HG03103 (cell line): ENCODE data around the gene MMP24.
"Not testable (repeated sequence)": the region's sequence is repeated elsewhere in the genome, so short reads cannot be mapped to it uniquely, and the experiment has no call there.

Experiments
- ATAC-seq: cut with Tn5 transposase; IDR thresholded peaks from one replicate; pipeline ENCODE4 v1.9.1; 2021; ENCODE audit warnings: low read depth; ENCODE audit not compliant: unreplicated experiment

The MMP24 gene

DNA sequence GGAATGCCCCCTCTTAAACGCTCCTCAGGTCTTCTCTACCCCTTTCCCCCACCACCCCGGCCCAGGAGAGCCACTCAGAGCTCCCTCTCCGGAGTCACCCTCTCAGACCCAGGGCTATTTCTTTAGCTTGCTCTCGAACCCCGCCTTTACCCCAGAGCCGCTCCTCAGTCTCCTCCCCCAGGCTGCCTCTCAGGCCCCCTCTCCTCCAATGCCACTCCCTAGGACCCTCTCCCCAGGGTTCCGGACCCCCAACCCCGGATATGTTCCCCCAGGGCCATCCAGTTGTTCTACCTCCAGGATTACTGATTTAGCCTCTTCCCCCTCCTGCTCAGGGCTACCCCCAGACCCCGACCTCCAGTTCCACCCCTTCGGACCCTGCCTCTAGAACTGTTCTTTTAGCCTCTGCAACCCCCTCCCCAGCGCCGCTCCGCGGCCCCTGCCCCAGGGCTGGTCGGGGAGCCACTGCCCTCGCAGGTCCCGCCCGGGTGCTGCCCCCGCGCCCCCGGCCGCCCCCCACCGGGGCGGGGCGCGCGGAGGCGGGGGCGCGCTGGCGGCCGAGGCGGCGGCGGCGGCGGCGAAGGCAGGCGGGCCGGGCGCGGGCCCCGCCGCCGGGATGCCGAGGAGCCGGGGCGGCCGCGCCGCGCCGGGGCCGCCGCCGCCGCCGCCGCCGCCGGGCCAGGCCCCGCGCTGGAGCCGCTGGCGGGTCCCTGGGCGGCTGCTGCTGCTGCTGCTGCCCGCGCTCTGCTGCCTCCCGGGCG is at the start of gene MMP24:
Gene MMP24 (plus strand): TSS at position 565 of the 758 bp plus-strand sequence. CDS start 49 bp downstream, at position 614.
- ATAC-seq, result no peak

DNA sequence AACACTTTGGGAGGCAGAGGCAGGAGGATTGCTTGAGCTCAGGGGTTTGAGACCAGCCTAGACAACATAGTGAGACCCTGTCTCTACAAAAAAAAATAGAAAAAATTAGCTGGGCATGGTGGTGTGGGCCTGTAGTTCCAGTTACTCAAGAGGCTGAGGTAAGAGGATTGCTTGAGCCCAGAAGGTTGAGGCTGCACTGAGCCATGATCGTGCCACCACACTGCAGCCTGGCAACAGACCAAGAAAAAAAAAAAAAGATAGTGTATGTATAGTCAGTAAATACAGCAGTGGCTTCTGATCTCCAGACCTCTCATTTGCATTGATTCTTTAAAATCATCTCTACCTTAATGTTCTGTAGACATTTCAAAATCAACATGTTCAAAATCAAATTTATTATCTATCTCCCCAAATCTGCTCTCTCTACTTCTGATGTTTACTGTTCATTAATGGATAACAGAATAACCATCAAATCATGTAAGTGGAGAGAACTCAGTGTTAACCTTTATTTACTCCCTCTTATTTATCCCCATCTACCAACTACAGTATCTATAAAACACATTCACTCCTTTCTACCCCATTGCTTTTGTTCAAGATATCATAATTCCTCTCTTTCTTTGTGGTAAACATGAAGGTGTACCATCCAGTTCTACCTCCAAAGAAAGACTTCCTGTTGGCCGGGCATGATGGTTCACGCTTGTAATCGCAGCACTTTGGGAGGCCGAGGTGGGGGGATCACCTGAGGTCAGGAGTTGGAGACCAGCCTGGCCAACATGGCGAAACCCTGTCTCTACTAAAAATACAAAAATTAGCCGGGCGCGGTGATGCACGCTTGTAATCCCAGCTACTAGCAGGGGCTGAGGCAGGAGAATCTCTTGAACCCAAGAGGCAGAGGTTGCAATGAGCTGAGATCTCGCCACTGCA is 46.9 kb upstream of the MMP24 start:
- ATAC-seq, result no peak

DNA sequence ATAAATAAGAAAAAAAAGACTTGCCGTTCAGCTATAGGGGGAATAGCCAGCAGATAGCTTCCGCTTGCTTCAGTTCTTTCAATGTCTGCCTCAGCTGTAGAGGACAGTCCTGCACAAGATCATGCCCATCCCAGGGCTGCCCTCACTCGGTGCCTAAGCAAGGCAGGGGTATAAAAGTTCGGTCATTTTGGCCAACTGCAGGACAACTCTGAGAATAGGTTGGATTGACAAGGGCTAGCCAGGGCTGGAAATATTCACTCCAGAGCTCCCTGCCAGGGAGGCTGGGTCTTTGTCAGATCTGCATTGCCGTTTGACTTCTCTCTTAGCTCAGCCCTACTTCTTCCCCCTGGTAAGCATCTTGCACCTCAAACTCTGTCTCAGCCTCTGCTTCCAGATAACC is 46.2 kb upstream of the MMP24 start:
- no peak for ATAC-seq

DNA sequence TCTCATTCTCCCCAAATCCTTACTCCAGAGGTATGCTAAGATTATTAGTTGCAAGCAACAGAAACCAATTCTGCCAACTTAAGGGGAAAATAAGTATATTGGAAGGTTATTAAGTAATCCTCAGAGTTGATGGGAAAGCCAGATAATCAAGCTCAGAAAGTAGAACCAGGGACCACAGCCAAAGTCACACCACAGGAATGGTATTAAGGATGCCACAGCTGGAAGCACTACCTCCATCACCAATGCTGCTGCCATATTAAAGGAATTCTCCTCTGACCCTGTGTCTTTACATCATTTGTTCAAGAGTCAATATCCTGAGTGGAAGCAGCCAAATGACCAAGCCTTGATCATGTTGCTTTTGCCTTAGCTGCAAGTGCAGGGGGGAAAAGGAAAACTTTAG is 44.8 kb upstream of the MMP24 start:
- ATAC-seq, result no peak

DNA sequence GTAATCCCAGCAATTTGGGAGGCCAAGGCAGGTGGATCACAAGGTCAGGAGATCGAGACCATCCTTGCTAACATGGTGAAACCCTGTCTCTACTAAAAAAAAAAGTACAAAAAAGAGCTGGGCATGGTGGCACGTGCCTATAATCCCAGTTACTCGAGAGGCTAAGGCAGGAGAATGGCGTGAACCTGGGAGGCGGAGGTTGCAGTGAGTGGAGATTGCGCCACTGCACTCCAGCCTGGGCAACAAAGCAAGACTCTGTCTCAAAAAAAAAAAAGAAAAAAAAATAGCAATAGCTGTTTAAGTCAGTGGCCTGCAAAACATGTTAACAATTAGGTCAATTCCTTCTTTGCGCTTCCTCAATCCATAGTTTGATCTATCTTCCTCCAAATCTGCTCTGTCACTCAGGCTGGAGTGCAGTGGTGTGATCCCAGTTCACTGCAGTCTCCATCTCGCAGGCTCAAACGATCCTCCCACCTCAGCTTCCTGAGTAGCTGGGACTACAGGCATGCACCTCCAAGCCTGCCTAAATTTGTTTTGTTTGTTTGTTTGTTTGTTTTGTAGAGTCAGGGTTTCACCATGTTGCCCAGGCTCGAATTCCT is 39.7 kb upstream of the MMP24 start:
- ATAC-seq, result not testable (repeated sequence)

GRCh38 chr20:35187584-35188190 is 38.8 kb upstream of the MMP24 start:
- ATAC-seq, result no peak

DNA sequence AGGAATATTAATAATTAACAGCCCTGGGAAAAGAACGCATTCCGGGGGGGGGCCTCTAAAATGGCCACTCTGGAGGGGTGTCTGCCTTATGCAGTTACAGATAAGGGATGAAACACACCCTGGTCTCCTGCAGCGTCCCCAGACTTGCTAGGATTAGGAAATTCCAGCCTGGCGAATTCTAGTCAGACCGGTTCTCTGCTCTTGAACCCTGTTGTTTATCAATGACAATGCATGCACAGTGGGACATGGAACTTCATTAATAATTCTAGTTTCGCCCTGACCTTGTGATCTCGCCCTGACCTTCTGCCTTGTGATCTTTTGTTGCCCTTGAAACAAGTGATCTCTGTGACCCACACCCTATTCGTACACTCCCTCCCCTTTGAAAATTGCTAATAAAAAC is 37.3 kb upstream of the MMP24 start:
- not testable (repeated sequence) for ATAC-seq

DNA sequence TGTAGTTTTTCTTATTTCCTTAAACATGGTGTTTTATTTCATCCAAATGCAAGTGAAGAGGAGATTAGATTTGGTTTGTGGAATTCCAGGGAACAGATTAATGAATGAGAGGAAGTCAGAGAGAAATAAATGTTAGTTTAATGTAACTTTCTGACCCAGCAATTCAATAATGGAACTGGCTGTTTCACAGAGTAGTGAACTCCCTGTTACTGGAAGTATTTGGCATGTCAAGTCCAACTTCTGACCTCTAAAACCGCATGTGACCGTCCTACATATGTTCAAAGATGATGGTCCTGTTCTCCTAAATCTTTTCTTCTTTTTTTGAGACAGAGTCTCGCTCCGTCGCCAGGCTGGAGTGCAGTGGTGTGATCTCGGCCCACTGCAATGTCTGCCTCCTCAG is 35.9 kb upstream of the MMP24 start:
- no peak for ATAC-seq

- no peak for ATAC-seq
These were observed 34.9 kb upstream of the MMP24 start for GRCh38 chr20:35191419-35192117.

GRCh38 chr20:35192118-35192872 is 34.2 kb upstream of the MMP24 start:
- no peak for ATAC-seq

- not testable (repeated sequence) for ATAC-seq
These were observed 33.3 kb upstream of the MMP24 start for GRCh38 chr20:35193031-35193791.

DNA sequence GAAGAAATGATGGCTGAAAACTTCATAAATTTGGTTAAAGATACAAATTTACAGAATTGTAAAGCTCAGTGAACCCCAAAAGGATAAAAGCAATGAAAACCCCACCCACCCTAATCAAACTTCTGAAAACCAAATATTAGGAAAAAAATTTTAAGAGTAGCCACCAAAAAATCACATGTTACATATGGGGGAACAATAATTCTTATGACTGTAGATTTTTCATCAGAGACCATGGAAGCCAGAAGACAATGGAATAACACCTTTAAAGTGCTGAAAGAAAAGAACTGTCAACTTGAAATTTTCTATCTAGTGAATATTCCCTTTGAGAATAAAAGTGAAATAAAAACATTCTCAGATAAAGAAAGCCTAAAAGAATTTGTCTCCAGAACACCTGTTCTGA is 30.2 kb upstream of the MMP24 start:
- no peak for ATAC-seq

GRCh38 chr20:35199740-35200139 is 26.8 kb upstream of the MMP24 start:
- no peak for ATAC-seq

GRCh38 chr20:35200267-35200666 is 26.2 kb upstream of the MMP24 start:
- ATAC-seq, result no peak

DNA sequence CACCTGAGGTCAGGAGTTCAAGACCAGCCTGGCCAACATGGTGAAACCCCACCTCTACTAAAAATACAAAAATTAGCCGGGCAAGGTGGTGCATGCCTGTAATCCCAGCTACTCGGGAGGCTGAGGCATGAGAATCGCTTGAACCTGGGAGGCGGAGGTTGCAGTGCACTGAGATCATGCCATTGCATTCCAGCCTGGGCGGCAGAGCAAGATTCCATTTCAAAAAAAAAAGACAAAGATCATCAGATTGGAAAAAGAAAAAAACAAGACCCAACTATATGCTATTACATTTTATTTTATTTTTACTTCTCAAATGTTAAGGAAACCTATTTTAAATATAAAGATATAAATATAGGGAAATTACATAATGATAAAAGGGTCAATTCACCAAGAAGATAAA is 25.0 kb upstream of the MMP24 start:
- ATAC-seq, result not testable (repeated sequence)

GRCh38 chr20:35206802-35207201 is 19.7 kb upstream of the MMP24 start:
- no peak for ATAC-seq

GRCh38 chr20:35207950-35208611 is 18.4 kb upstream of the MMP24 start:
- ATAC-seq, result no peak
